HCT116 (cell line): ENCODE data around the gene CLIC4. TPM values are rescaled to one million over a fixed set of nuclear protein-coding genes. Genes with fewer than 3 reads are reported as not detected.

Source experiments
- ATAC-seq: fragments of 200-7000 bp; cut with Tn5 transposase; 2 replicates; pipeline ENCODE4 v1.9.1; 2020; ENCODE audit warnings: mild to moderate bottlenecking, moderate library complexity
- BruUV-seq: library from RNA; stranded (reverse); fragments of 400-500 nt; replicated peaks from 2 replicates; lab custom pipeline; 2021; lab: Mats Ljungman, UMichigan
- CTCF ChIA-PET: fragments of 300-600 bp; sonication (Branson Sonifier 250); formaldehyde crosslinking; loops from one replicate; lab custom pipeline; 2021; ENCODE audit warnings: antibody characterized with exemption; lab: Charles Lee
- POLR2A ChIA-PET: fragments of 300-600, 350-600 bp; sonication (Branson Sonifier 250); formaldehyde crosslinking; loops from one replicate; lab custom pipeline; 2021; ENCODE audit warnings: antibody characterized with exemption; lab: Charles Lee
- RAD21 ChIA-PET, 2 experiments: fragments of 300-600 bp; sonication (Branson Sonifier 250); formaldehyde crosslinking; loops; one replicate each; lab custom pipeline; 2023; ENCODE audit warnings: low total read pairs in 2 of 2; ENCODE audit not compliant: uncharacterized antibody in 2 of 2, unreplicated experiment in 2 of 2, low non-redundant PET in 1 of 2; lab: Charles Lee
- DNase-seq: peaks from one replicate; pipeline ENCODE4 v3.0.0-alpha.2; 2010; ENCODE audit warnings: low read depth, low spot score
- H2AFZ ChIP-seq: fragments of 200-600 bp; shearing (Covaris generic), sonication (generic); 2 replicates; pipeline ENCODE4 v1.6.1; 2017; ENCODE audit warnings: low read depth, mixed run types, mixed read lengths, antibody characterized with exemption, low read length; ENCODE audit not compliant: poor library complexity, severe bottlenecking
- H3K27ac ChIP-seq: 2 replicates; pipeline ENCODE4 v1.5.1; 2012; ENCODE audit warnings: low read depth, low read length
- H3K27me3 ChIP-seq: fragments of 200-600 bp; sonication (generic); 2 replicates; pipeline ENCODE4 v1.6.1; 2016; ENCODE audit warnings: mixed run types, low read length, mixed read lengths; ENCODE audit not compliant: insufficient read depth
- H3K36me3 ChIP-seq, 2 experiments: fragments of 200-500 bp in 1 of 2; fragments of 200-600 bp in 1 of 2; sonication (Bioruptor generic) in 1 of 2; sonication (generic) in 1 of 2; 2 replicates each; pipeline versions ENCODE4 v1.5.1 to v1.6.1; 2014 to 2016; ENCODE audit warnings: low read length in 2 of 2, inconsistent platforms in 1 of 2, mixed read lengths in 1 of 2, mixed run types in 1 of 2; ENCODE audit not compliant: insufficient read depth in 2 of 2, control insufficient read depth in 1 of 2
- H3K4me1 ChIP-seq, 2 experiments: fragments of 200-600 bp in 1 of 2; sonication (generic) in 1 of 2; 2 replicates each; pipeline versions ENCODE4 v1.5.1 to v1.6.1; 2012 to 2017; ENCODE audit warnings: low read length in 2 of 2, inconsistent platforms in 1 of 2, mild to moderate bottlenecking in 1 of 2, mixed read lengths in 1 of 2, mixed run types in 1 of 2, moderate library complexity in 1 of 2; ENCODE audit not compliant: insufficient read depth in 2 of 2, control insufficient read depth in 1 of 2
- H3K4me2 ChIP-seq: fragments of 200-600 bp; sonication (generic); 2 replicates; pipeline ENCODE4 v1.6.1; 2017; ENCODE audit warnings: mixed run types, low read length, mixed read lengths
- H3K4me3 ChIP-seq, 2 experiments: fragments of 200-600 bp in 1 of 2; sonication (generic) in 1 of 2; replicated peaks in 1 of 2; 2 replicates each; pipeline ENCODE4 v1.5.1; 2011 to 2016; ENCODE audit warnings: low read length in 2 of 2, control low read depth in 1 of 2, low read depth in 1 of 2, mild to moderate bottlenecking in 1 of 2, mixed read lengths in 1 of 2, mixed run types in 1 of 2
- H3K79me2 ChIP-seq: fragments of 200-600 bp; sonication (generic); 2 replicates; pipeline ENCODE4 v1.6.1; 2017; ENCODE audit warnings: mild to moderate bottlenecking, mixed run types, low read length, moderate library complexity, mixed read lengths; ENCODE audit not compliant: insufficient read depth
- H3K9ac ChIP-seq: fragments of 200-600 bp; sonication (generic); 2 replicates; pipeline ENCODE4 v1.6.1; 2016; ENCODE audit warnings: low read length, mixed read lengths
- H3K9me2 ChIP-seq: fragments of 200-600 bp; sonication (generic), shearing (Covaris generic); 2 replicates; pipeline ENCODE4 v1.6.1; 2017; ENCODE audit warnings: mixed run types, mild to moderate bottlenecking, moderate library complexity; ENCODE audit not compliant: insufficient read depth
- H3K9me3 ChIP-seq, 2 experiments: fragments of 200-500 bp in 1 of 2; fragments of 200-600 bp in 1 of 2; sonication (Bioruptor generic) in 1 of 2; sonication (generic) in 1 of 2; 2 replicates each; pipeline ENCODE4 v1.6.1; 2014 to 2017; ENCODE audit warnings: low read length in 2 of 2, mixed read lengths in 2 of 2, inconsistent platforms in 1 of 2, low read depth in 1 of 2, mild to moderate bottlenecking in 1 of 2, mixed run types in 1 of 2, moderate library complexity in 1 of 2; ENCODE audit not compliant: control insufficient read depth in 1 of 2, insufficient read depth in 1 of 2
- H4K20me1 ChIP-seq: fragments of 200-600 bp; sonication (generic), shearing (Covaris generic); 2 replicates; pipeline ENCODE4 v1.6.1; 2017; ENCODE audit warnings: mixed run types, mild to moderate bottlenecking, moderate library complexity; ENCODE audit not compliant: insufficient read depth
- ATF3 ChIP-seq: IDR thresholded peaks from 2 replicates; pipeline ENCODE4 v1.6.1; 2012
- CBX3 ChIP-seq: IDR thresholded peaks from 2 replicates; pipeline ENCODE4 v1.6.1; 2012; ENCODE audit warnings: low read depth
- CEBPB ChIP-seq: IDR thresholded peaks from 2 replicates; pipeline ENCODE4 v1.6.1; 2012; ENCODE audit warnings: low read depth
- EGR1 ChIP-seq: IDR thresholded peaks from 2 replicates; pipeline ENCODE4 v1.6.1; 2012; ENCODE audit warnings: low read depth
- ELF1 ChIP-seq: IDR thresholded peaks from 2 replicates; pipeline ENCODE4 v1.6.1; 2012; ENCODE audit warnings: low read depth, borderline replicate concordance
- EZH2 ChIP-seq: fragments of 200-600 bp; sonication (generic); IDR thresholded peaks from 2 replicates; pipeline ENCODE4 v1.6.1; 2017; ENCODE audit warnings: antibody characterized with exemption, mixed run types
- FOSL1 ChIP-seq: IDR thresholded peaks from 2 replicates; pipeline ENCODE4 v1.6.1; 2012; ENCODE audit warnings: low read depth
- POLR2A ChIP-seq: IDR thresholded peaks from 2 replicates; pipeline ENCODE4 v1.7.0; 2011; ENCODE audit warnings: borderline replicate concordance; ENCODE audit not compliant: insufficient read depth, insufficient read length; ENCODE audit errors: extremely low read depth
- POLR2AphosphoS5 ChIP-seq: IDR thresholded peaks from 2 replicates; pipeline ENCODE4 v1.6.1; 2011; ENCODE audit warnings: mild to moderate bottlenecking, low read depth, low read length, moderate library complexity
- RAD21 ChIP-seq: IDR thresholded peaks from 2 replicates; pipeline ENCODE4 v1.6.1; 2012; ENCODE audit warnings: low read depth, mild to moderate bottlenecking
- SP1 ChIP-seq: IDR thresholded peaks from 2 replicates; pipeline ENCODE4 v1.6.1; 2012; ENCODE audit warnings: low read depth
- TCF7L2 ChIP-seq: IDR thresholded peaks from 2 replicates; pipeline ENCODE4 v1.7.0; 2011; ENCODE audit warnings: borderline replicate concordance, inconsistent platforms; ENCODE audit not compliant: insufficient read depth, insufficient read length; ENCODE audit errors: extremely low read depth
- YY1 ChIP-seq: IDR thresholded peaks from 2 replicates; pipeline ENCODE4 v1.6.1; 2011; ENCODE audit warnings: low read length, low read depth, moderate library complexity, mild to moderate bottlenecking; ENCODE audit not compliant: insufficient replicate concordance; ENCODE audit errors: extremely low read depth
- ZBTB33 ChIP-seq: IDR thresholded peaks from 2 replicates; pipeline ENCODE4 v1.6.1; 2011; ENCODE audit warnings: mild to moderate bottlenecking, low read length, moderate library complexity; ENCODE audit not compliant: insufficient replicate concordance; ENCODE audit errors: extremely low read depth
- ZFX ChIP-seq: fragments of 450-650 bp; IDR thresholded peaks from 2 replicates; pipeline ENCODE4 v1.6.1; 2017
- ZNF274 ChIP-seq: fragments of 200-500 bp; sonication (Bioruptor generic); IDR thresholded peaks from 2 replicates; pipeline ENCODE4 v1.6.1; 2014; ENCODE audit warnings: mild to moderate bottlenecking, low read depth, low read length, inconsistent platforms
- intact Hi-C: fragments of 100-400 bp; cut with micrococcal nuclease; formaldehyde crosslinking; loops from 2 replicates; pipeline ENCODE4 v1.10.0; 2022
- total RNA-seq: library from RNA; stranded (reverse); gene quantifications from one replicate; pipeline ENCODE4 v1.2.1, GENCODE V29; 2021; ENCODE audit not compliant: unreplicated experiment

The CLIC4 gene
- total RNA-seq, 1 experiment from 2014 or later, result 77.2 TPM

GRCh38 chr1:24864370-24864777, 119.1 kb downstream of the CLIC4 start:
- Histone ChIP-seq H3K36me3 (no peaks in the 10 kb centered on the region), H3K27me3 (no peaks in the 10 kb centered on the region), H3K27ac (no peak overlapping the region), H2AFZ (no peak overlapping the region), H3K4me1 (peaks cover 7 to 14% of the 10 kb centered on the region in 2 experiments; a peak in 2 of 4 replicates), H3K79me2 (no peaks in the 10 kb centered on the region), H3K4me2 (peak overlapping the region; percentile 26; the same call in 1 of the 2 replicates), H3K9ac (no peak overlapping the region), H3K4me3 (no peak overlapping the region), H3K9me3 (no peaks in the 10 kb centered on the region), H4K20me1 (no peaks in the 10 kb centered on the region), H3K9me2 (no peaks in the 10 kb centered on the region)
- intact Hi-C loops, result no loop called here
- ChIA-PET RAD21 (no interaction called here), CTCF (no interaction called here), POLR2A (no interaction called here)
- DNase-seq, result no peak
- BruUV-seq, result no TSS peak
- TF ChIP-seq ZFX, result no peak
- TF ChIP-seq EZH2, result no peak
- TF ChIP-seq YY1, result no peak
- no peak for TF ChIP-seq RAD21
- no peak for TF ChIP-seq ZNF274
- no peak for TF ChIP-seq CBX3
- no peak for TF ChIP-seq ZBTB33
- TF ChIP-seq EGR1, result no peak
- no peak for ATAC-seq

GRCh38 chr1:24865168-24865567, 119.9 kb downstream of the CLIC4 start:
- Histone ChIP-seq H2AFZ (no peak overlapping the region), H3K27ac (no peak overlapping the region), H3K9me3 (no peaks in the 10 kb centered on the region), H4K20me1 (no peaks in the 10 kb centered on the region), H3K4me1 (peaks cover 7 to 14% of the 10 kb centered on the region in 2 experiments; a peak in 2 of 4 replicates), H3K4me3 (no peak overlapping the region), H3K36me3 (no peaks in the 10 kb centered on the region), H3K4me2 (no peak overlapping the region), H3K79me2 (no peaks in the 10 kb centered on the region), H3K9ac (no peak overlapping the region), H3K9me2 (no peaks in the 10 kb centered on the region), H3K27me3 (no peaks in the 10 kb centered on the region)
- no peak for DNase-seq
- no peak for ATAC-seq
- no peak for TF ChIP-seq CEBPB
- TF ChIP-seq EGR1, result no peak
- TF ChIP-seq ZBTB33, result no peak
- TF ChIP-seq ELF1, result no peak
- no peak for TF ChIP-seq ATF3
- TF ChIP-seq EZH2, result no peak
- no peak for TF ChIP-seq CBX3
- TF ChIP-seq POLR2A, result no peak
- TF ChIP-seq YY1, result no peak
- TF ChIP-seq TCF7L2, result no peak
- TF ChIP-seq SP1, result no peak
- TF ChIP-seq FOSL1, result no peak
- no peak for TF ChIP-seq POLR2AphosphoS5
- intact Hi-C loops, result no loop called here
- BruUV-seq, result no TSS peak
- POLR2A ChIA-PET, result no interaction called here
- CTCF ChIA-PET, result no interaction called here
- RAD21 ChIA-PET, result no interaction called here
